IPS-15b (cell line): Measurements from ENCODE around the gene ZNF70.

Experiments
- H3K27me3 ChIP-seq: one replicate; pipeline ENCODE4 v1.6.1; 2013; ENCODE audit warnings: low read length; ENCODE audit not compliant: control insufficient read depth, insufficient read depth
- H3K36me3 ChIP-seq: one replicate; pipeline ENCODE4 v1.6.1; 2013; ENCODE audit warnings: low read length; ENCODE audit not compliant: control insufficient read depth, insufficient read depth
- H3K4me1 ChIP-seq: one replicate; pipeline ENCODE4 v1.6.1; 2013; ENCODE audit warnings: mild to moderate bottlenecking, low read length; ENCODE audit not compliant: control insufficient read depth, insufficient read depth
- H3K4me3 ChIP-seq: one replicate; pipeline ENCODE4 v1.5.1; 2013; ENCODE audit warnings: low read depth, low read length
- H3K9ac ChIP-seq: one replicate; pipeline ENCODE4 v1.6.1; 2013; ENCODE audit warnings: low read depth, mild to moderate bottlenecking, low read length
- H3K9me3 ChIP-seq: one replicate; pipeline ENCODE4 v1.6.1; 2013; ENCODE audit warnings: mild to moderate bottlenecking, low read length; ENCODE audit not compliant: control insufficient read depth, insufficient read depth

The ZNF70 gene

DNA sequence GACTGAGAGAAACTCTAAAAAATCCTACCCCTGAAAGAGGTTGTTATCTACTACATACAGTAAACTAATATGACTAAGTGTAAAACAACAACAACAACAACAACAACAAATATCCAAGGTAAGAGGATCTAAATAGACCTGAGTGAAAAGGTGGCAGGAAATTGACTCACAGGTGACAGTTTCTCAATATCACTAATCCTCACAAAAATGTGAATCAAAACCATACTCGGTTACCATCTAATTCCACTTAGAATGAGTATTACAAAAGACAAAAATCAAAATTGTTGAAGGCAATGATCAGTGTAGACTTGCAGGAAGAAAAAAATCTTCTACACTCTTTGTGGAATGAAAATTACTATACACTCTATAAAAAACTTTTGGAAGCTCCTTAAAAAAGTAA is 42.6 kb downstream of the ZNF70 start:
- H3K4me1 ChIP-seq: no peaks in the 10 kb centered on the region
- no peaks in the 10 kb centered on the region for H3K9me3 ChIP-seq
- no peak overlapping the region for H3K4me3 ChIP-seq
- peaks cover 29% of the 10 kb centered on the region for H3K36me3 ChIP-seq
- H3K27me3 ChIP-seq: no peaks in the 10 kb centered on the region
- no peak overlapping the region for H3K9ac ChIP-seq

DNA sequence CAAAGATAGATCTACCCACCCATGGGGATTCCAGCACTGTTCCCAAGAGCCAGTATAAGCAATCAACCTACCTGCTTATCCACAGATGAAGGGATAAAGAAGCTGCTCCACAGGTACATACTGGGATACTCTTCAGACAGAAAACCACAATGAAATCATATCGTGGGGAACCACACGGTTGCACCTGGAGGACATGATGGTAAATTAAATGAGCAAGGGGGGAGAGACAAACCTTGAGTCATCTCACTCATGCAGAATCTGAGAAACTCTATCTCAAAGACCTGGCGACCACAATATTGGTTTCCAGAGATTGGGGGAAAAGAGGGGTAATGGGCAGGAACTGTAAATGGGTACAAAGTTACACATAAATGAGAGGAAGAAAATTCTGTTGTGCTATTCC is 45.6 kb downstream of the ZNF70 start:
- Histone ChIP-seq H3K4me1 (no peaks in the 10 kb centered on the region), H3K9ac (no peak overlapping the region), H3K36me3 (peaks cover 20% of the 10 kb centered on the region), H3K27me3 (no peaks in the 10 kb centered on the region), H3K9me3 (no peaks in the 10 kb centered on the region), H3K4me3 (no peak overlapping the region)

DNA sequence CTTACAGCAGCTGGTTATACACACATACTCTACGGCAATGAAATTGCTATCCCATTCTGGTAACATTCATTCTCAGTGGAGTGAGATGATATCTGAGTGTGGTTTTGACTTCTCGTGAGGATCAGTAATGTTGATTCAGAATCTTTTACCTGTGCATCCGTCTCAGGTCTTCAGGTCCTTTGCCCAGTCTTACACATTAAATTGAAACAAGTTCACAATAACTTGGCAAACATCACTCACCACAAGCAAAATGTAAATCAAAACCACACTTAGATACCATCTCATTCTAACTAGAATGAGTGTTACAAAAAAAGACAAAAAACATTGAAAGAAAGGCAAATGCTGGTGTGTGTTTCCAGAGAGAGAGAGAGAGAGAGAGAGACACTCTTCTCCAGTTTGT is 46.1 kb downstream of the ZNF70 start:
- H3K4me1 ChIP-seq: no peaks in the 10 kb centered on the region
- H3K9ac ChIP-seq: no peak overlapping the region
- peaks cover 16% of the 10 kb centered on the region for H3K36me3 ChIP-seq
- H3K9me3 ChIP-seq: no peaks in the 10 kb centered on the region
- H3K4me3 ChIP-seq: no peak overlapping the region
- no peaks in the 10 kb centered on the region for H3K27me3 ChIP-seq

GRCh38 chr22:23704062-23704461 is 46.9 kb downstream of the ZNF70 start:
- peaks cover 14% of the 10 kb centered on the region for H3K36me3 ChIP-seq
- H3K4me1 ChIP-seq: no peaks in the 10 kb centered on the region
- H3K4me3 ChIP-seq: no peak overlapping the region
- H3K9me3 ChIP-seq: no peaks in the 10 kb centered on the region
- no peaks in the 10 kb centered on the region for H3K27me3 ChIP-seq
- H3K9ac ChIP-seq: no peak overlapping the region

DNA sequence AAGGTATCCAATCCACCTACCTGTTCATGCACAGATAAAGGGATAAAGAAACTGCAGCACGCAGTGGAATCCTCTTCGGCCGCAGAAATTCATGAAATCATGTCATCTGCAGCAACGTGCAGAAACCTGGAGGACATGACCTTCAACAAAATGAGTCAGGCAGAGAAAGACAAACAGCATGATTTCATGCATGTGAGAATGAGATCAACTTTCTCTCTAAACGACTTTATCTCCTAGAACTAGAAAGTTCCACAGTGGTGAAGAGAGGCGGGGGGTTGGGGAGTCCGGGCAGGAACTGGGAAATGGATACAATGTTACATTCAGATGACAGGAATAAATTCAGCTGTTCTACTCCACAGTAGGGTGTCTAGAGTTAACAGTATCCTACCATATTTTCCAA is 50.2 kb downstream of the ZNF70 start:
- Histone ChIP-seq H3K9ac (no peak overlapping the region), H3K4me1 (no peaks in the 10 kb centered on the region), H3K27me3 (no peaks in the 10 kb centered on the region), H3K9me3 (no peaks in the 10 kb centered on the region), H3K4me3 (no peak overlapping the region), H3K36me3 (peaks cover 8% of the 10 kb centered on the region)

GRCh38 chr22:23698673-23699235 is 52.2 kb downstream of the ZNF70 start:
- Histone ChIP-seq H3K4me3 (no peak overlapping the region), H3K9me3 (no peaks in the 10 kb centered on the region), H3K36me3 (peaks cover 24% of the 10 kb centered on the region), H3K4me1 (no peaks in the 10 kb centered on the region), H3K9ac (no peak overlapping the region), H3K27me3 (no peaks in the 10 kb centered on the region)

DNA sequence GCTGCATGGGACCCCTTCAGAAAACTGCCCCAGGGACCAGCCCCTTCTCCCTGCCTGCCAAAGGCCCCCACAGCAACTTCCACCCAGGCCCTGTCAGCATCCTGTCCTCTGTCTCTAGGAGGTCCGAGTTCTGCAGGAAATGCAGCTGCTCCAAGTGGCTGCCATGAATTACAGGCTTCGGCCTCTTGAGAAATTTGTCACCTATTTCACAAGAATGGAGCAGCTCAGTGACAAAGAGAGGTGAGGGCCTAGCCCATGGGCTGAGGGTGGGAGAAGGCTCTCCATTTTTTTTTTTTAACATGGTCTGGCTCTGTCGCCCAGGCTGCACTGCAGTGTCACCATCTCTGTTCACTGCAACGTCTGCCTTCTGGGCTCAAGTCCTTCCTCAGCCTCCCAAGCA is 52.8 kb downstream of the ZNF70 start:
- peaks cover 26% of the 10 kb centered on the region for H3K36me3 ChIP-seq
- no peaks in the 10 kb centered on the region for H3K27me3 ChIP-seq
- H3K4me3 ChIP-seq: no peak overlapping the region
- no peaks in the 10 kb centered on the region for H3K4me1 ChIP-seq
- no peaks in the 10 kb centered on the region for H3K9me3 ChIP-seq
- no peak overlapping the region for H3K9ac ChIP-seq

DNA sequence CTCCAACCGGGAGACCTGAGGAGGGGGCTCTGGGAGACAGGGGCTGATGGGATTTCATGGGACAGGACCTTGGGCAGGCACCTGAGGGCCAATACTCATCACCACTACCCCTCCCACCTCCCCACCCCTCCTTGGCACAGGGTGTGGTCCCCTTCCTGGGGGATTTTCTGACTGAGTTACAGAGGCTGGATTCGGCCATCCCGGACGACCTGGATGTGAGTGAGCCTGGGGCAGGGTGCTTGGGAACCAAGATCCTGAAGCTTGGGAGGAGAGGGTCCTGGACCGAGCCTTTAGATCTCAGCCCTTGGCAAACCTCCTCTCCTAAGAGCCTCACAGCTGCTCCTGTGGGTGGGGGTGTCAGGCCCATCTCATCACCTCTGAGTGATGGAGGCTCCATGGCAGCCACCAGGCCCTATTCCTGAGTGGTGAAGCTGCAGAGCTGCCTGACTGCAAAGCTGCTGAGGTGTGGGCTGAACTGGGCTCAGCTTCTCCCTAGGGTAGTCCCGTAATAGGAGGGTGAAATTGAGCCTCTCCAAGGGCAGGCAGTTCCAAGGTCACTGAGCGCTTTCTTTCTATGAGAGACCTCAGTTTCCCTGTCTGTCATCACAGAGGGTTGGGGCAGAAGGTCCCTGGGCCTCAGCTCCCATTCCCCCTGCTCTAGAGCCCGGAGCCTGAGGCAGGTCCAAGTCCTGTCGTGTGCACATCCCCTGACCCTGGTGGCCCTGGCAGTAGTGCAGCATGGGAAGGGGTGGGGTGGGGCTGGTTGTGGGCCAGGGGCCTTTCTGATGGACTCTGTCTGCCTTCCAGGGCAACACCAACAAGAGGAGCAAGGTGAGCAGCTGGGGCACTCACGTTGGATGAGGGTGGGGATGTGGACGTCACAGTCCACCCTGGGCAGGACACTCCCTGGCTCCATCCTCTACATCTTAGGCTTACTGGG is 53.6 kb downstream of the ZNF70 start:
- Histone ChIP-seq H3K9me3 (no peaks in the 10 kb centered on the region), H3K36me3 (peaks cover 26% of the 10 kb centered on the region), H3K9ac (no peak overlapping the region), H3K4me1 (no peaks in the 10 kb centered on the region), H3K27me3 (no peaks in the 10 kb centered on the region), H3K4me3 (no peak overlapping the region)

GRCh38 chr22:23696326-23696851 is 54.5 kb downstream of the ZNF70 start:
- Histone ChIP-seq H3K4me1 (no peaks in the 10 kb centered on the region), H3K36me3 (peaks cover 26% of the 10 kb centered on the region)

DNA sequence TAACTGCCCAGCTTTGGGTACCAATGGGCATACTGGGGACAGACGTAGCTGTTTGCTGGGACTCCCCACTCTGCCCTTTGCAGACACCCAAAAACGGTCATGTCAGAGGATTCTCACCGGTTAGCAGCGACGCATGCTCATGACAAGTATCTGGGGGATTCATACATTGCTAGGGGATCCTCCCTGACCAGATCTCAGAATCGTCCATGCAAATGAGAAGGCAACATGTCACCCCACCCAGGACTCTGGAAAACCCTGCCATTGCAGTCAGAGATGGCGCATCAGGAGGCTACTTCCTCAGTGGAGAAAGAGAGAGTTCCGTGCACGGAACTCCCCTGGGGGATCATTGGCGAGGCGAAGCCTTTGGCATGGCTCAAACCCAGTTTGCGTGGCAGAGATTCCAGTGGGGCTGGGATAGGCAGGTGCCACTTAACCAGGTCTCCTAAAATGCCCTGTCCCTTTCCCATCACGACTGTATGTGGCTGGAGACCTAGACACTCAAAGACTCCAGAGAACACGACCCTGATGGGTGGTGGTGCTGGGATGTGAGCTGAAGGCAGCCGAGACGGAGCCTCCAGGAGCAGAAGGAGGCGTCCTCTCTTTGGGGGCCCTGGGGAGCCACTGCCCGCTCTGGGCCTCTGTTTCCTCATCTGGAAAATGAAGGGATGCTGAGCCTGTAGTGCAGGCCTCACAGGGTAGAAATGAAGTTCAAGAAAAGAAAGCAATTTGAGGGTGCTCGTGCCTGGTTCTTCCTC is 55.2 kb downstream of the ZNF70 start:
- Histone ChIP-seq H3K4me3 (no peak overlapping the region), H3K9ac (no peak overlapping the region), H3K9me3 (no peaks in the 10 kb centered on the region), H3K4me1 (no peaks in the 10 kb centered on the region), H3K27me3 (no peaks in the 10 kb centered on the region), H3K36me3 (peaks cover 24% of the 10 kb centered on the region)

More at GRCh38 chr22:23696326-23696851, 54.5 kb downstream of the ZNF70 start:
- H3K9me3 ChIP-seq: no peaks in the 10 kb centered on the region
- no peak overlapping the region for H3K9ac ChIP-seq
- no peak overlapping the region for H3K4me3 ChIP-seq
- no peaks in the 10 kb centered on the region for H3K27me3 ChIP-seq

DNA sequence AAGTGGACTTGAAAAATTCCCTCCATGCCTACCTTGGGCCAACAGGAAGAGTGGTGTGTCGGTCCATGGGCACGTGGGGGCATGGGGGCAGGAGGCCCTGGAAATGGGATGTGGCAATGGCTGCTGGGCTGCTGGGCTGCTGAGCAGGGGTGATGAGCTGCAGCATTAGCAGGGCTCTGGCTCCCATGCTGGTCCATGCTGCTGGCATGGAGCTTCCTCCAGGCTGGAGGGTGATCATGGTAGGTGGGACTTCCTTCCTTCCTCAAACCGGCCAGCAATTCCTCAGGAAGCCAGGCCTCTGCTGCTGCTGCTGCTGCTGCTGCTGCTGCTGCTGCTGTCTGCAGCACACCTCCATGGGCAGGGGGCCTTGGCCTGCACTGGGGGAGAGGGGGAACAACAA is 55.8 kb downstream of the ZNF70 start:
- Histone ChIP-seq H3K4me3 (no peak overlapping the region), H3K36me3 (peaks cover 24% of the 10 kb centered on the region), H3K9me3 (no peaks in the 10 kb centered on the region), H3K4me1 (no peaks in the 10 kb centered on the region), H3K27me3 (no peaks in the 10 kb centered on the region), H3K9ac (no peak overlapping the region)
